Left kidney (tissue), 8 donors: ENCODE data around the gene TMEM209. TPM values are rescaled to one million over a fixed set of nuclear protein-coding genes. Genes with fewer than 3 reads are reported as not detected.
"Not testable (repeated sequence)": the region's sequence is repeated elsewhere in the genome, so short reads cannot be mapped to it uniquely, and the experiment has no call there.

Experiments used
- DNase-seq: peaks from one replicate; pipeline ENCODE4 v3.0.0-alpha.2; 2013
- long read RNA-seq, 8 donors: transcript quantifications; one replicate each; lab custom pipeline, GENCODE V29; 2026
- polyA plus RNA-seq: library from polyadenylated mRNA; unstranded; fragments of 120-200 nt; gene quantifications from one replicate; pipeline ENCODE4 v1.2.1, GENCODE V29; 2013; ENCODE audit not compliant: insufficient read length

The TMEM209 gene
- 32.2 TPM for polyA plus RNA-seq
- long read RNA-seq, donor 1, partial matches to known transcripts: 0 of 2 reads
- long read RNA-seq, donor 1, other reads (novel, unspliced or antisense): 0 of 2 reads
- long read RNA-seq, donor 2, partial matches to known transcripts: 0 of 2 reads
- long read RNA-seq, donor 2, other reads (novel, unspliced or antisense): 0 of 2 reads
- long read RNA-seq, donor 3, partial matches to known transcripts: 0 of 2 reads
- long read RNA-seq, donor 3, other reads (novel, unspliced or antisense): 0 of 2 reads
- long read RNA-seq, donor 4: 0 reads
- long read RNA-seq, donor 5, partial matches to known transcripts: 0 of 1 reads
- long read RNA-seq, donor 5, other reads (novel, unspliced or antisense): 0 of 1 reads
- long read RNA-seq, donor 6, partial matches to known transcripts: 0 of 1 reads
- long read RNA-seq, donor 6, other reads (novel, unspliced or antisense): 0 of 1 reads
- long read RNA-seq, donor 7, transcript TMEM209-201 (15 exons, 3,545 nt): major isoform, 8 of 9 reads
- long read RNA-seq, donor 7, partial matches to known transcripts: 0 of 9 reads
- long read RNA-seq, donor 7, other reads (novel, unspliced or antisense): 0 of 9 reads
- long read RNA-seq, donor 8, partial matches to known transcripts: 0 of 1 reads
- long read RNA-seq, donor 8, other reads (novel, unspliced or antisense): 0 of 1 reads

GRCh38 chr7:130205084-130205947, at the start of gene TMEM209:
TSS of gene TMEM209 (minus strand) at chr7:130205406. CDS start at chr7:130205375, 31 bp downstream.
- DNase-seq: peak; percentile 99

DNA sequence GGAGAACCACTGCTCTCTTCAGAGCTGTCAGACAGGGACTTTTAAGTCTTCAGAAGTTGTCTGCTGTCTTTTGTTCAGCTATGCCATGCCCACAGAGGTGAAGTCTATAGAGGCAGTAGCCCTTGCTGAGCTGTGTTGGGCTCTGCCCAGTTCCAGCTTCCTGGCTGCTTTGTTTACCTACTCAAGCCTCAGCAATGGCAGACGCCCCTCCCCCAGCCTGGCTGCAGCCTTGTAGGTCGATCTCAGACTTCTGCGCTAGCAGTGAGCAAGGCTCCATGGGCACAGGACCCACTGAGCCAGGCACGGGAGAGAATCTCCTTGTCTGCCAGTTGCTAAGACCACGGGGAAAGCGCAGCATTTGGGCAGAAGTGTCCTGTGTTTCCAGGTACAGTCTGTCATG, 49.3 kb upstream of the TMEM209 start:
- no peak for DNase-seq

GRCh38 chr7:130249626-130250025, 44.4 kb upstream of the TMEM209 start:
- DNase-seq: not testable (repeated sequence)

DNA sequence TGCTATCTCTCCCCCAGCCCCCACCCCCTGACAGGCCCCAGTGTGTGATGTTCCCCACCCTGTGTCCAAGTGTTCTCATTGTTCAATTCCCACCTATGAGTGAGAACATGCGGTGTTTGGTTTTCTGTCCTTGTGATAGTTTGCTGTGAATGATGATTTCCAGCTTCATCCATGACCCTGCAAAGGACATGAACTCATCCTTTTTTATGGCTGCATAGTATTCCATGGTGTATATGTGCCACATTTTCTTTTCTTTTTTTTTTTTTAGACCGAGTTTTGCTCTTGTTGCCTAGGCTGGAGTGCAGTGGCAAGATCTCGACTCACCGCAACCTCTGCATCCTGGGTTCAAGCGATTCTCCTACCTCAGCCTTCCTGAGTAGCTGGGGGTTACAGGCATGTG, 43.6 kb upstream of the TMEM209 start:
- DNase-seq: not testable (repeated sequence)

GRCh38 chr7:130246491-130246890, 41.3 kb upstream of the TMEM209 start:
- DNase-seq: not testable (repeated sequence)

DNA sequence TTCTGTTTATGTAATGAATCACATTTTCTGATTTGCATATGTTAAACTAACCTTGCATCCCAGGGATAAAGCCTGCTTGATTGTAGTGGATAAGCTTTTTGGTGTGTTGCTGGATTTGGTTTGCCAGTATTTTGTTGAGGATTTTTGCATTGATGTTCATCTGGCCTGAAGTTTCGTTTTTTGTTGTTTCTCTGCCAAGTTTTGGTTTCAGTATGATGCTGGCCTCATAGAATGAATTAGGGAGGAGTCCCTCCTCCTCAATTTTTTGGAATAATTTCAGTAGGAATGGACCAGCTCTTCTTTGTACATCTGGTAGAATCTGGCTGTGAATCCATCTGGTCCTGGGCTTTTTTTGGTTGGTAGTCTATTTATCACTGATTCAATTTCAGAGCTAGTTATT, 38.3 kb upstream of the TMEM209 start:
- DNase-seq: not testable (repeated sequence)

DNA sequence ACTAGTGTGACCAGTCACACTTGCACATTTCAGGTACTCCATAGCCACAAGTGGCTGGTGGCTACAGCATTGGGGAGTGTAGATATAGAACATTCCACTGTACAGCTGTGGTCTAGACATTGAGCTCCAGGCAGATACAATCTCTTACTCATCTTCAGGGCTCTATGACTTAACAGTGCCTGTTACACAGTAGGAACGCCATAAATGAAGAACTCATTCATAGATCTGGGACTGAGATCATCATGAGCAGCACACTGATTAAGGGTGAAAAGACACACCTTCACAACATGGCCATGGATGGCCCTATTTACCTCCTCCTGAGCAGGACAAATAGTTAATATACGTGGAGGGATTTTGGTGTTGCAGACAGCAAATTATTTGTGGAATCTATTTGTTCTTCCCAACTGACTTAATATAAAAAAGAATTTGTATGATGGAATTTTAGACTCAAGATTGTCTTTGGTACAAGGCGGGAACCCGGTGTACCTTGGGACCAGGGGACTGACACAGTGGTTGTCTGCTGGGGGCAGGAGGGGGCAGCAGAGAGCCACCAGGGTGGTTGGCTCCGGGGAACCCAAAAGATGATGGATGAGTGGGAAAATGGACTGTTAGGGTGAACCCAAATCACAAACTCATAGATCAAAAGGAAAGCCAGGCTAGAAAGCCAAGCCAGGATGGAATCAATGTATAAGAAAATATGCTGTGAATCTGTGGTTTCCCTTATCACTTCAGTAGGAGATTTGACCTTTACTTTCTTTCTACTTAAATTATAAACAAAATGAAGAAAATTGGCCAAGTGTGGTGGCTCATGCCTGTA, 37.2 kb upstream of the TMEM209 start:
- no peak for DNase-seq

DNA sequence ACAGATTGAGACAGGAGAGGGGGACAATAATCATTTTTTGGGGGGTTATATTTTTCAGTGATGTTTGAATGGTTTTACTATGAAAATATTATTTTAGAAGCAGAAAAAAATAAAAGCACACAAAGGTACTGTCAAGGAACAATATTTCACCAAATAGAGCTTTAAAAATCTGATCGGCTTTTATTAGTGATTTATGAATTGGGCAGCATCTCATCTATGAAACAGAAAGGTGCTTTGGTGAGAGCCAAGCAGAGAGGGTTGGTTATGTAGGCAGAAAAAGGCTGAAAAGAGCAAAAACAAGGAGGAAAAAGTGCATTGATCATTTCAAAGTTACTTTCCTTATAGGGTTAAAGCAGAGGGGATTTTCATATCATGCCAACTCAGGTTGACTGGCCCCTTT, 35.0 kb upstream of the TMEM209 start:
- DNase-seq: no peak

DNA sequence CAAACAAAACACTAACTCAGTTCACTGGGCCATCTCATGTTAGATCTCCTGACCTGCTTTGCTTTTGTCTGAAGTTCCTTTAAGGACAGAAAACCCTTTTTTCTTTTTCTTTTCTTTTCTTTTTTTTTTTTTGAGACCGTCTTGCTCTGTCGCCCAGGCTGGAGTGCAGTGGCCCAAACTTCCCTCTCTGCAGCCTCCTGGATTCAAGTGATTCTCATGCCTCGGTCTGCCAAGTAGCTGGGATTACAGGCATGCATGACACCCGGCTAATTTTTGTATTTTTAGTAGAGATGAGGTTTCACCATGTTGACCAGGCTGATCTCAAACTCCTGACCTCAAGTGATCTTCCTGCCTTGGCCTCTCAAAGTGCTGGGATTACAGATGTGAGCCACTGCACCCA, 31.2 kb upstream of the TMEM209 start:
- DNase-seq: not testable (repeated sequence)

DNA sequence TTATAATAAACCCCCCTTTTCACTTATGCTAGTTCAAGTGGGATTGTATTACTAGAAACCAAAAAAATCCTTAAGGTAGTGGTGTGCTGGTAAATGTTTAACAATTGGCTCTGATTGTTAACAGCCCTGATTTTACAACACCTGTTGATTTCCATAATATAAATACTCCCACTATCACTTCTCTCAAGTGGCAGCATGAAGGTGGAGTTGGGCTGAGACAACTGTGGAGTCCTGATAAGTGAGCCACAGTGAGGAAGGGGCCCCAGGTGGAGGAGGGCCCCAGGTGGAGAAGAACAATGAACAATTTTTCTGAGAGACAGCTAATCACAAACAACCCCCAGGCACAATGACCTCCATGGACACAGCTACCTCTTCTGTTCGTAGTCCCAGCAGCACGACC, 28.9 kb upstream of the TMEM209 start:
- no peak for DNase-seq

- no peak for DNase-seq
Observed at GRCh38 chr7:130232209-130232608, 27.0 kb upstream of the TMEM209 start.

GRCh38 chr7:130231792-130232191, 26.6 kb upstream of the TMEM209 start:
- no peak for DNase-seq

- DNase-seq: not testable (repeated sequence)
Observed at GRCh38 chr7:130229981-130230380, 24.8 kb upstream of the TMEM209 start.

DNA sequence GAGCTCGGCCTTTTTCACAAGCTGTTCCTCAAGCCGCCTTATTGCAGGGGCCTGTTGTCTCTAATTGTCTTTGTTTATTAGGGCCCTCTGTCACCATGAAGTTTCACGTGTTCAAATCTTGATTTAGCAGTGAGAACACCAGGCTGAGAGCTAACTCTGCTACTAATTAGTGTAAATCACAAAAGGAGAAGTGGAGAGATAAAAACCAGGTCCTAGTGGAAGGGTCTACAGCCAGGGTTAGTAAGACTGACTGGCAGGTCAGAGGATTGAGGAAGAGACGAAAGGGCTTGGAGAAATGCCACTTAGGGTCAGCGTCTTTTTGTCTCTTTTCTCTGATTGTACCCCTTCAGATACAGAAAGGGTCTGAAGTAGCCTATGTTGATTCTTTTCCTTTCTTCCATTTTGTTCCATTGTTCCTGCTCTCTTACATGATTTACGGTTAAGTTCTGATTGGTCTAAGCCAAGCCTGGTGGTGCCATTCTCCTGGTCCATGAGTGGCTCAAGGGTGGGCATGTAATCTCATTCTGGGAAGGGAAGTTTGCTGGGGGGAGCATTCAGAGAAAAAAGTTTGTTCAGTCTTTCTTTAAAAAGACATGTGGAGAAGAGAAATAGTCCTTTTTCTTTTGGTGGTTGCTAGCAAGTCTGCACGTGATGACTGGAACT, 23.8 kb upstream of the TMEM209 start:
- DNase-seq: no peak

- no peak for DNase-seq
Observed at GRCh38 chr7:130227883-130228575, 22.8 kb upstream of the TMEM209 start.

DNA sequence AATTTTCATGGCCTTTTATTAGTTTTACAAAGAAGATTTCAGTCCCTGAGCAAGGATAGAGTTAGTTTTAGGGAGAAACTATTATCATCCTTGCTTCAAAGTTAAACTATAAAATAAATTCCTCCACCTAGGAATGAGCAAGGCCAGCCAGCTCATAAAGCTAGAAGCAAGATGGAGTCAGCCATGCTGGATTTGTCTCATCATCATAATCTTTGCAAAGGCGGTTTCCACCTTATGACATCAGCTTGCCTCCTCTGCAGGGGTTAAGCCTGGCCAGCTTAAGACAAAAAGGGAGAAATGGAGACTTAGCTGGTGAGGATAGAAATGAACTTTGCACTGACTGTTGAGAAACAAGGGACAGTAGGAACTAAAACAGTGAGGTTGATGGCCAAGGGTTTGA, 21.1 kb upstream of the TMEM209 start:
- DNase-seq: no peak

- DNase-seq: not testable (repeated sequence)
Observed at GRCh38 chr7:130224923-130225322, 19.7 kb upstream of the TMEM209 start.

DNA sequence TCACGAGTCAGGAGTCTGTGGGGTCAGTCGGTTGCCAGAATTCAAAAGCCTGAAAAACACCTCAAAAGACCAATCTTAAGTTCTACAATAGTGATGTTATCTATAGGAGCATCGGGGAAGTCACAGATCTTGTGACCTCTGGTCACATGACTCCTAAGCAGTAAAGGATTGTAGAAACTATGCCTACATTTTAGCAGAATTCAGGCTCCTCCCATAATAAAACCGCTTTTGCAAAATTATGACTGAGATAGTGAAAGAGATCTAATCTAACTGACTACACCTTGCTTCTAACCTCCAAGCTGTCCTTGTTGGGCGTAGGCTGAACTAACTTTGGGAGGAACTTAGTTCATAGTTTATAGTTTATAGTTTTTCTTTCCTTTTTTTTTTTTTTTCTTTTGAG, 19.0 kb upstream of the TMEM209 start:
- no peak for DNase-seq

- DNase-seq: no peak
Observed at GRCh38 chr7:130223646-130224045, 18.4 kb upstream of the TMEM209 start.

GRCh38 chr7:130221746-130222145, 16.5 kb upstream of the TMEM209 start:
- no peak for DNase-seq
